CD14-positive monocyte (primary cell): ENCODE measurements around the gene EFCAB8. TPM values are rescaled to one million over a fixed set of nuclear protein-coding genes. Genes with fewer than 3 reads are reported as not detected.

Source experiments
- DNase-seq, 3 donors: peaks; one replicate each; pipeline ENCODE4 v3.0.0-alpha.2; 2011 to 2022
- H2AFZ ChIP-seq: 2 replicates; pipeline ENCODE4 v1.6.0; 2012; ENCODE audit warnings: mild to moderate bottlenecking, low read depth, low read length, inconsistent platforms; ENCODE audit not compliant: insufficient read depth, poor library complexity, severe bottlenecking
- H3K27ac ChIP-seq, 2 donors: 1 replicate in 1 of 2; 2 replicates in 1 of 2; pipeline ENCODE4 v1.5.1; 2012 to 2013; ENCODE audit warnings: low read length in 2 of 2, control low read depth in 1 of 2, inconsistent platforms in 1 of 2, low read depth in 1 of 2, mild to moderate bottlenecking in 1 of 2
- H3K27me3 ChIP-seq, 2 donors: one replicate each; pipeline versions ENCODE4 v1.6.0 to v1.6.1; 2011 to 2013; ENCODE audit warnings: low read length in 2 of 2; ENCODE audit not compliant: control insufficient read depth in 2 of 2, insufficient read depth in 2 of 2
- H3K36me3 ChIP-seq, 2 donors: replicated peaks in 1 of 2; 1 replicate in 1 of 2; 2 replicates in 1 of 2; pipeline versions ENCODE4 v1.5.1 to v1.6.1; 2012 to 2013; ENCODE audit warnings: low read length in 2 of 2, control low read depth in 1 of 2, inconsistent platforms in 1 of 2, mild to moderate bottlenecking in 1 of 2; ENCODE audit not compliant: insufficient read depth in 2 of 2, control insufficient read depth in 1 of 2
- H3K4me1 ChIP-seq, 2 donors: 1 replicate in 1 of 2; 2 replicates in 1 of 2; pipeline versions ENCODE4 v1.5.1 to v1.6.1; 2012 to 2013; ENCODE audit warnings: low read length in 2 of 2, control low read depth in 1 of 2, inconsistent platforms in 1 of 2, mild to moderate bottlenecking in 1 of 2, moderate library complexity in 1 of 2; ENCODE audit not compliant: insufficient read depth in 2 of 2, control insufficient read depth in 1 of 2
- H3K4me2 ChIP-seq: replicated peaks from 2 replicates; pipeline ENCODE3; 2012; ENCODE audit warnings: low read length, moderate library complexity, mild to moderate bottlenecking; ENCODE audit not compliant: poor library complexity, severe bottlenecking; ENCODE audit errors: extremely low read depth
- H3K4me3 ChIP-seq, 3 experiments: fragments of 200-600 bp in 1 of 3; sonication (generic) in 1 of 3; replicated peaks in 1 of 3; 1 replicate in 2 of 3; 2 replicates in 1 of 3; pipeline ENCODE4 v1.5.1; 2011 to 2013; ENCODE audit warnings: low read length in 3 of 3, mild to moderate bottlenecking in 3 of 3, control low read depth in 2 of 3, low read depth in 2 of 3, inconsistent platforms in 1 of 3, moderate library complexity in 1 of 3
- H3K79me2 ChIP-seq: 2 replicates; pipeline ENCODE4 v1.6.0; 2012; ENCODE audit warnings: mild to moderate bottlenecking, control low read depth, inconsistent platforms, low read length, moderate library complexity; ENCODE audit not compliant: insufficient read depth
- H3K9ac ChIP-seq: 2 replicates; pipeline ENCODE4 v1.6.0; 2017; ENCODE audit warnings: low read length, mild to moderate bottlenecking; ENCODE audit not compliant: insufficient read depth, poor library complexity, severe bottlenecking
- H3K9me3 ChIP-seq, 2 donors: replicated peaks in 1 of 2; 1 replicate in 1 of 2; 2 replicates in 1 of 2; pipeline versions ENCODE4 v1.5.1 to v1.6.1; 2012 to 2013; ENCODE audit warnings: low read length in 2 of 2, control low read depth in 1 of 2; ENCODE audit not compliant: control insufficient read depth in 1 of 2, insufficient read depth in 1 of 2
- H4K20me1 ChIP-seq: 2 replicates; pipeline ENCODE4 v1.6.0; 2012; ENCODE audit warnings: mild to moderate bottlenecking, low read length, control low read depth, moderate library complexity; ENCODE audit not compliant: insufficient read depth
- H3K27ac Mint-ChIP-seq, 7 donors: one replicate each; pipeline ENCODE4 v1.8.0; 2020; ENCODE audit warnings: mild to moderate bottlenecking in 7 of 7, mixed read lengths in 7 of 7, moderate library complexity in 6 of 7, inconsistent platforms in 2 of 7
- H3K27me3 Mint-ChIP-seq, 3 donors: one replicate each; pipeline ENCODE4 v1.8.0; 2021 to 2022; ENCODE audit warnings: low read depth in 3 of 3, mild to moderate bottlenecking in 3 of 3, mixed read lengths in 3 of 3, moderate library complexity in 3 of 3, inconsistent platforms in 1 of 3
- H3K36me3 Mint-ChIP-seq, 2 donors: one replicate each; pipeline ENCODE4 v1.8.0; 2020; ENCODE audit warnings: mixed read lengths in 2 of 2, inconsistent platforms in 1 of 2, mild to moderate bottlenecking in 1 of 2
- H3K4me1 Mint-ChIP-seq: one replicate; pipeline ENCODE4 v1.8.0; 2020; ENCODE audit warnings: mild to moderate bottlenecking, mixed read lengths
- H3K4me3 Mint-ChIP-seq, 2 donors: one replicate each; pipeline ENCODE4 v1.8.0; 2020; ENCODE audit warnings: mild to moderate bottlenecking in 2 of 2, mixed read lengths in 2 of 2, moderate library complexity in 1 of 2
- H3K9me3 Mint-ChIP-seq, 7 donors: one replicate each; pipeline ENCODE4 v1.8.0; 2020 to 2022; ENCODE audit warnings: mixed read lengths in 7 of 7, mild to moderate bottlenecking in 6 of 7, moderate library complexity in 6 of 7, inconsistent platforms in 2 of 7
- WGBS: methylation state at CpG from one replicate; pipeline ENCODE4 v1.1.5; 2013; ENCODE audit warnings: missing lambda C conversion rate; ENCODE audit not compliant: insufficient coverage; 5-methylcytosine and 5-hydroxymethylcytosine counted together
- intact Hi-C, 2 donors: fragments of 100-400 bp; cut with micrococcal nuclease; formaldehyde crosslinking; loops; one replicate each; pipeline versions ENCODE4 v1.15.0 to v1.15.1; 2023
- polyA plus RNA-seq, 3 donors: library from polyadenylated mRNA; depleted of rRNA in 1 of 3; unstranded in 2 of 3; stranded (reverse) in 1 of 3; fragments of 300-500 nt in 2 of 3; fragments of >200 nt in 1 of 3; fragmentation: Illumina TruSeq in 2 of 3; gene quantifications; 1 replicate in 2 of 3; 2 replicates in 1 of 3; pipeline ENCODE4 v1.2.3, GENCODE V29; 2012 to 2021
- TF ChIP-seq, protein P1 (sequence below): fragments of 200-600 bp; IDR thresholded peaks from one replicate; pipeline ENCODE4 v1.8.0; 2022; ENCODE audit warnings: antibody characterized with exemption, mild to moderate bottlenecking

Gene EFCAB8
- polyA plus RNA-seq, 3 donors = 0.45 TPM; not detected in 2

DNA sequence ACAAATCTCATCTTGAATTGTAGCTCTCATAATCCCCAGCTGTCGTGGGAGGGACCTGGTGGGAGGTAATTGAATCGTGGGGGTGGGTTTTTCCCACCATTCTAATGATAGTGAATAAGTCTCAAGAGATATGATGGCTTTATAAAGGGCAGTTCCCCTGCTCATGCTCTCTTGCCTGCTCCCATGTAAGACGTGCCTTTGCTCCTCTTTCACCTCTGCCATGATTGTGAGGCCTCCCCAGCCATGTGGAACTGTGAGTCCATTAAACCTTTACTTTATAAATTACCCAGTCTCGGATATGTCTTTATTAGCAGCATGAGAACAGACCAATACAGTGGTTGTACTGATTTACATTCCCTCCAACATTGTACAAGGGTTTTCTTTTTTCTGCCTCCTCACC, 75.9 kb downstream of the EFCAB8 start:
- H3K4me1 ChIP-seq = no peaks in the 10 kb centered on the region
- 80% methylated on average over 1 of the region's 4 CpGs for WGBS

GRCh38 chr20:32941155-32941885, 82.6 kb downstream of the EFCAB8 start:
- Histone ChIP-seq H3K27me3 (no peaks in the 10 kb centered on the region), H3K4me2 (peak overlapping the region; percentile 19), H4K20me1 (no peaks in the 10 kb centered on the region), H3K9ac (no peak overlapping the region), H3K36me3 (no peaks in the 10 kb centered on the region), H2AFZ (no peak overlapping the region), H3K27ac (no peak overlapping the region), H3K4me1 (peaks cover 0 to 12% of the 10 kb centered on the region in 2 donors), H3K9me3 (no peaks in the 10 kb centered on the region), H3K4me3 (no peak overlapping the region), H3K79me2 (no peaks in the 10 kb centered on the region)
- TF ChIP-seq, protein P1, sequence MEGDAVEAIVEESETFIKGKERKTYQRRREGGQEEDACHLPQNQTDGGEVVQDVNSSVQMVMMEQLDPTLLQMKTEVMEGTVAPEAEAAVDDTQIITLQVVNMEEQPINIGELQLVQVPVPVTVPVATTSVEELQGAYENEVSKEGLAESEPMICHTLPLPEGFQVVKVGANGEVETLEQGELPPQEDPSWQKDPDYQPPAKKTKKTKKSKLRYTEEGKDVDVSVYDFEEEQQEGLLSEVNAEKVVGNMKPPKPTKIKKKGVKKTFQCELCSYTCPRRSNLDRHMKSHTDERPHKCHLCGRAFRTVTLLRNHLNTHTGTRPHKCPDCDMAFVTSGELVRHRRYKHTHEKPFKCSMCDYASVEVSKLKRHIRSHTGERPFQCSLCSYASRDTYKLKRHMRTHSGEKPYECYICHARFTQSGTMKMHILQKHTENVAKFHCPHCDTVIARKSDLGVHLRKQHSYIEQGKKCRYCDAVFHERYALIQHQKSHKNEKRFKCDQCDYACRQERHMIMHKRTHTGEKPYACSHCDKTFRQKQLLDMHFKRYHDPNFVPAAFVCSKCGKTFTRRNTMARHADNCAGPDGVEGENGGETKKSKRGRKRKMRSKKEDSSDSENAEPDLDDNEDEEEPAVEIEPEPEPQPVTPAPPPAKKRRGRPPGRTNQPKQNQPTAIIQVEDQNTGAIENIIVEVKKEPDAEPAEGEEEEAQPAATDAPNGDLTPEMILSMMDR = no peak
- Mint-ChIP-seq H3K27me3 (peaks cover 4 to 7% (median 7%) of the 10 kb centered on the region in 3 donors), H3K9me3 (peaks cover 0 to 9% (median 2%) of the 10 kb centered on the region in 7 donors), H3K4me3 (peak overlapping the region in 1 of 2 donors; percentile 61), H3K4me1 (peaks cover 5% of the 10 kb centered on the region), H3K36me3 (no peaks in the 10 kb centered on the region), H3K27ac (peak overlapping the region in 1 of 7 donors; percentile 9)
- WGBS = 7% methylated on average over 1 of the region's 4 CpGs
- intact Hi-C loops = no loop called here
- DNase-seq = no peak

More for the DNA sequence above, 75.9 kb downstream of the EFCAB8 start:
- no peak overlapping the region for H3K4me3 Mint-ChIP-seq
- no peaks in the 10 kb centered on the region for H3K4me1 Mint-ChIP-seq
- Histone ChIP-seq H3K9ac (no peak overlapping the region), H3K4me2 (no peak overlapping the region), H3K27ac (no peak overlapping the region), H3K36me3 (no peaks in the 10 kb centered on the region), H2AFZ (no peak overlapping the region), H3K4me3 (no peak overlapping the region), H3K27me3 (no peaks in the 10 kb centered on the region), H3K9me3 (no peaks in the 10 kb centered on the region), H3K79me2 (no peaks in the 10 kb centered on the region), H4K20me1 (no peaks in the 10 kb centered on the region)
- H3K9me3 Mint-ChIP-seq = peaks cover 0 to 3% (median 2%) of the 10 kb centered on the region in 7 donors
- no peak for DNase-seq
- TF ChIP-seq, protein P1 = no peak
- intact Hi-C loops = no loop called here
- no peaks in the 10 kb centered on the region for H3K36me3 Mint-ChIP-seq
- H3K27me3 Mint-ChIP-seq = peaks cover 0 to 10% (median 7%) of the 10 kb centered on the region in 3 donors
- no peak overlapping the region for H3K27ac Mint-ChIP-seq
